ENCODE data around the gene BUB1.
"Not testable (repeated sequence)": the region's sequence is repeated elsewhere in the genome, so short reads cannot be mapped to it uniquely, and the experiment has no call there.

The BUB1 gene

DNA sequence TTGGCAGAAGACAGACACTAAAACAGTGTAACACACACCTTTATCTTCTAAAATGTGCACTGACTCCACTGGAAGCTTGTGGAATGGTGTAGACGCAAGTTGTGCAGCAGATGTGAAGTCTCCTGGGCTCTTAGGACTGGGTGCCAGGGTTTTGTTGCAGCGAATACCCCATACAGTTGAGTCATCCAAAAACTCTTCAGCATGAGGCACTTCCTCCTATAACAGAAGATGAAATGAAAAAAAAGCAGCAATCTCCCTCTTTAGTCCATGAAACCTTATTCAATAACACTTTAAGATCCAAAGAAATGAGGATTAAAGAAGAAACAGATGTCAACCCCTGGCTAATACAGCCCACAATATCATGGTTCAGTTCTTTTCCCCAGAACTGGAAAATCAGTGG lies 22.2 kb downstream of the BUB1 start:
- no peak for DNase-seq

DNA sequence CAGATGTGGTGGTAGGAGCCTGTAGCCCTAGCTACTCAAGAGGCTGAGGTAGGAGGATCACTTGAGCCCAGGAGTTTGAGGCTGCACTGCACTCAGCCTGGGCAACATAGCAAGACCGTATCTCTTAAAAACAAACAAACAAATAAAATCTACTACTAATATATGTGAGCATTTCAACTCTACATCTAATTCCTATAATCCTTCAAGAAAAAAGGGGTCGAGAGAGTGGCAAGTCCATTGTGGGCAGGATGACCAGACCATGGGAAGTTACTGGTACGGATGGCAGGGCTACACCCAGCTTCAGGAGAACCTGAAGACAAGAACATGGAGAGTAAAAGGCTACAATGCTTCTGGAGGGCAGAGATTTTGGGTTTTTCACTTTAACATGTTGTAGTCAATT lies 24.0 kb downstream of the BUB1 start:
- no peak for DNase-seq

DNA sequence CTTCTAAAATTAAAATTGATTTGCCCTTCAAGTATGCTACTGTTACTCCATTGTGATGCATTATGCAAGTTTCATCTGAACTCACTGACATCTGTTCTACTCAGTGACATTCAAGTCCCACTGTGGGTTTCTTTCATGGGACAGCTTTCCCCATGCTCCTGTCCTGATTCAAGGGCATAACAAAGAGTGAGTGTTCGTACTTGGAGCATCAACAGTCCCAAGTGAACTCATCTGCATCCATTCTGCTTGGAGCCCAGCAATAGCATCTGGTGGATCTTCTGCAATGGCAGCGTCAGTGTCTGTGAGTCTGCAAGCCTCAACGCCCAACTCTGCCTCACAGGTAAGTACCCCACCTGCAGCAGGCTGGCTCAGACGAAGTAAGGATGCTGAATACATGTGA lies 27.5 kb downstream of the BUB1 start:
- no peak for DNase-seq

DNA sequence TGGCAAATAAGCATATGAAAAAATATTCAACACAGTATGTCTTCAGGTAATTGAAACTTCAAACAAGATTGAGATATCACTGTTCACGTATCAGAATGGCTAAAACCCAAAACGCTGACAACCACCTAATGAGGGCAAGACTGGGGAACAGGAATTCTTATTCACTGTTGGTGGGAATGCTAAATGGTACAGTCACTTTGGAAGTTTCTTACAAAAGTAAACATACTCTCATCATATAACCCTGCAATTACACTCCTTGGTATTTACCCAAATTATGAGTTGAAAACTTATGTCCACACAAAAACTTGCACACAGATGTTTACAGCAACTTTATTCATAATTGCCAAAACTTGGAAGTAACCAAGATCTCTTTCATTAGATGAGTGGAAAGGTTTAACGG lies 30.1 kb downstream of the BUB1 start:
- DNase-seq = no peak

DNA sequence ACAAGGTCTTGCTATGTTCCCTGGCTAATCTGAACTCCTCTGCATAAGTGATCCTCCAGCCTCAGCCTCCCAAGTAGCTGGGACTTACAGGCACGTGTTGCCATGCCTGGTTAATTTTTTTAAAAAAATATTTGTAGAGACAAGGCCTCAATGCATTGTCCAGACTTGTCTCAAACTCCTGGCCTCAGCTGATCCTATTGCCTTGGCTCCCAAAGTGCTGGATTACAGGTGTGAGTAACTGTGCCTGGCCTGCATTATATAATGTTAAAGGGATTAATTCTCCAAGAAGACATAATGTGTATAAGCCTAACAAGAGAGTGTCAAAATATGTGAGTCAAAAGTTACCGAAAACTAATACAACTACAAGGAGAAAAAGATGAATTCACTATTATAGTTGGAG lies 32.2 kb downstream of the BUB1 start:
- DNase-seq = no peak

DNA sequence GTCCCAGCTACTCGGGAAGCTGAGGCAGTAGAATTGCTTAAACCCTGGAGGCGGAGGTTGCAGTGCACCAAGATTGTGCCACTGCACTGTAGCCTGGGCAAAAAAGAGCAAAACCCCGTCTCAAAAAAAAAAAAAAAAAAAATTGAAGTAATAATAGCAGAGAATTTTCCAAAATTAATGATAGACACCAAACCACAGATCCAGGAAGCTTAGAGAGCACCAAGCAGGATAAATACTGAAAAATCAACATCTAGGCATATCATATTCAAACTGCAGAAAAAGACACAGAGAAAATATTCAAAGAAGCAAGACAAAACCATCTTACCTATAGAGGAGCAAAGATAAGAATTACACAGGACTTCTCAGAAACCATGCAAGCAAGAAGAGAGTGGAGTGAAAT lies 33.5 kb downstream of the BUB1 start:
- no peak for DNase-seq

DNA sequence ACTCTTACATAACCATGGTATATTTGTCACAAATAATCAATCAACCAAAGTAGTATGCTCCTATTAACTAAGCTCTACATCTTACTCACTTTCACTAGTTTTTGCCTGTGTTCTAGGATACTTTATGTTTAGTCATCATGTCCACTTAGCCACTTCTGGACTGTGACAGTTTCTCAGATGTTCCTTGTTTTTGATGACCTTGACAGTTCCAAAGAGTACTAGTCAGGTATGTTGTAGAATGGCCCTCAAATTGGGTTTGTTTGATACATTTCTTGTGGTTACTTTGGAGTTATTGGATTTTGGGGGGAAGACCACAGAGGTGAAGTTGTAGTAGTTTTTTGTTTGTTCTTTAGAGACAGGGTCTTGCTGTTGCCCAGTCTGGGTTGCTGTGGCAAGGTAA lies 35.5 kb downstream of the BUB1 start:
- no peak for DNase-seq

DNA sequence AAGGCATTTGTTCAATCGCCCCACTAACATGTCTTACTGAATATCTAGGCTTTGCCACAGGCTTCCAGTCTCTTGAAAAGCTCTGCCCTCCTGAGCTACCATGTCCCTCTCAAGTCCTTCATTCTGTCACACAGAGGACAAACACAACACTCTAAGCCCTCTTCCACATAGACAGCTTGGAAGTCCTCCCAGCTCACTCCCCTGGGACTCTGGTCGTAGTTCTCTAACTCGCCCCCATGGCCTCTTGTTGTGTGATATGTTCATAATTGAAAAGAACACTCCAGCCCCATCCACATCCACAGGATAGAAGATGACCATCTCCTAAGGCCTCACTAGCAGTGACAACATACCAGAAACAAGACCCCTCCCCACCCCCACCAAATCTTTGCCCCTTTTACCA lies 37.9 kb downstream of the BUB1 start:
- DNase-seq = no peak

DNA sequence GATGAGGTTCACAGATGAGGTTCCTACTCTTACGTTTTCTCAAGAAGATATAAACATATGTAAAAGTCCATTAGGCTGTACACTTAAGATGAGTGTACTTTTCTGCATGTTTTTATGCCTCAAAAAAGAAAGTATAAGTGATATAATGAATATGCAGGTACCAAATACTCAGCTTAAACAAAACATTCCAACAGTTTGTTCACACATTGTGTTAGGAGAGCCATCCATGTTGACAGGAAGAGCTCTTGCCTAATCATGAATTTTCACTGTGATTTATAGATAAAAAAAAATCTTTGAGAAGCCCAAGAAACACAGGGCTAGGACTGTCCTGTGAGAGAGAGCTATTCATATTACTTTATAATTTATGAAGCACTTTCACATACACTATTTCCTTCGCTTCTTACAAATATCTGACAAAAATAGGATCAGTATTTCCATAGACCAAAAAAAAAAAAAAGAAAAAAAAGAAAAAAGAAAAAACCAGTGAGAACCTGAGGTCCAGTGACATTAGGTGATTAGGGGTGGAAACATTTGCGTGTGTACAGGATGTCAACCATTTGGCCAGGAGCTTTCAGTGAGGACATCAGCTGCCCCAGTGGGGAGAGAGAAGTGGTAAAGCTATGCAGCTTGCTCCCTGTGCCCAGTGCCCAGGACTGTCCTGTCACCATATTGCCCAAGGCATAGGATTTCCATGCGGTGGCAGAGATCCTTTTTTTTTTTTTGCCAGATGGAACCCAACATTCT lies 38.7 kb downstream of the BUB1 start:
- DNase-seq = no peak

DNA sequence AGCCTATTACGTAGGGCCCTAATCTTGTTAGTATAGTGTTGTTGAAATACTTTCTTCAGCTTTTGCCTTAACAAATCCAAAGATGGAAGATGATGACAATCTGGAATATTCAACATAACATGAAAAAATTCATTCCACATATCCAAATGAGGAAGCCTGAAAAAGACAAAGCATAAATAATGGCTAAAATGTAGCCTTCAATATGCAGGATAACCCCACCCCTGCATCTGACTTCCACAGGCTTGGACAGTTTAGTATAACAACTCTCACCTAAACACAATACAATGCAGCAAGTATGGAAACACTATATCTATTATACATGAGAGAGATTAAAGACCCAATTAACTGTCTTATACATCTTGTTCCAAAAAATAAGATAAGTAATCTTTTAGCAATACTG lies 39.9 kb downstream of the BUB1 start:
- no peak for DNase-seq

DNA sequence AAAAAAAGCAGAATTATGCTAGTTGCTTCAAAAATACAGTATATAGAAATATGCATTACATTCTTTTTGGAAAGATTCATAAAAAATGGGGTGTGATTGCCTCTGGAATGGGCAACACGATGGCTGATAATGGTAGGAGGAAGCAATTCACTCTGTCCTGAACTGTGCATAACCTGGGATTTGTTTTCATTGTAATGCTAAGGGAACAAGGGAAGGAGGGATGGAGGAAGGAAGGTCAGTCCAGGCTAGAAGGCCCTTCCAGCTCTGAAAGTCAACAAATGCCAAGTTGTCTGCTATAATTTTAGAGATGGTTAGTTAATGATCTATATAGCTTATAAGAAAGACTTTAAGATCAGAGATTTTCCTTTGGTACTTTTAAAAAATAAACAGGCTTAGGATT lies 40.8 kb downstream of the BUB1 start:
- DNase-seq = no peak

DNA sequence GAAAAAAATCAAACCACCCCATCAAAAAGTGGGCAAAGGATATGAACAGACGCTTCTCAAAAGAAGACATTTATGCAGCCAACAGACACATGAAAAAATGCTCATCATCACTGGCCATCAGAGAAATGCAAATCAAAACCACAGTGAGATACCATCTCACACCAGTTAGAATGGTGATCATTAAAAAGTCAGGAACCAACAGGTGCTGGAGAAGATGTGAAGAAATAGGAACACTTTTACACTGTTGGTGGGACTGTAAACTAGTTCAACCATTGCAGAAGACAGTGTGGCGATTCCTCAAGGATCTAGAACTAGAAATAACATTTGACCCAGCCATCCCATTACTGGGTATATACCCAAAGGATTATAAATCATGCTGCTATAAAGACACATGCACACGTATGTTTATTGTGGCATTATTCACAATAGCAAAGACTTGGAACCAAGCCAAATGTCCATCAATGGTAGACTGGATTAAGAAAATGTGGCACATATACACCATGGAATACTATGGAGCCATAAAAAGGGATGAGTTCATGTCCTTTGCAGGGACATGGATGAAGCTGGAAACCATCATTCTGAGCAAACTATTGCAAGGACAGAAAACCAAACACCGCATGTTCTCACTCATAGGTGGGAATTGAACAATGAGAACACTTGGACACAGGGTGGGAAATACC lies 41.8 kb downstream of the BUB1 start:
- DNase-seq = not testable (repeated sequence)

DNA sequence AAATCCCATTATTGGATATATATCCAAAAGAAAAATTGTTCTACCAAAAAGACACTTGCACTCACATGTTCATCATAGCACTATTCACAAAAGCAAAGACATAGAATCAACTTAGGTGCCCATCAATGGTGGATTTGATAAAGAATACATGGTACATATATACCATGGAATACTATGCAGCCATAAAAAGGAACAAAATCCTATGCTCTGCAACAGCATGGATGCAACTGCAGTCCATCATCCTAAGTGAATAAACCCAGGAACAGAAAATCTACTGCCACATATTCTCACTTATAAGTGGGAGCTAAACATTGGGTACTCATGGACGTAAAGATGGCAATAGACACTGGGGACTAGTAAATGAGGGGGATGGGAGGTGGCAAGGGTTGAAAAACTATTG lies 50.5 kb downstream of the BUB1 start:
- DNase-seq = not testable (repeated sequence)

DNA sequence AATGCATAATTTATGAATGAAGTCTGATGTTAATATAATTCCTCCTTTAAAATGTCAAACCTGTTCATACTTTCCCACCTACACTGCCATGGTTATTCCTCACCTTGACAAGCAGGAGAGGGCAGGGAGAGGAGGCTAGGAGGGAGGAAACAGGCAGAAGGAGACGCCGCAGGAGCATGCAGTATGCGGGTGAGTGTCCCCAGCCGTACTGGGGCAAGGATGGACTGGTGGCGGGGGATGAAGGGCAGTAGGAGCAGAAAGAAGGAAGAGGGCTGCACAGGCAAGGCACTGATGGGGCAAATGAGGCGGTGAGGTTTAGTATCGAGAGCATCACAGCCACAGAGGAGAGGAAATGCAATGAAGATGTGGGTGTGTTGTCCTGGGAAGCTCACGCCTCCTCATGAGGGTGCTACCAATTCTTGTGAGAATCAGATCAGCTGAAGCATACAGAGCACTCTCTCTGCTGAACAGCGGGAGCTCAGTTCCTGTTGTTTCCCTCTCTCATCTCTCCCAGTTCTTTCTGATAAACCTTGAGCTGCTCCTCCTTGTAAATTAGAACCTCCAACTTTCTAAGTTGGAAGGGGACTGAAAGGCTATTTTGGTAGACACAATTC lies 58.4 kb downstream of the BUB1 start:
- not testable (repeated sequence) for DNase-seq

DNA sequence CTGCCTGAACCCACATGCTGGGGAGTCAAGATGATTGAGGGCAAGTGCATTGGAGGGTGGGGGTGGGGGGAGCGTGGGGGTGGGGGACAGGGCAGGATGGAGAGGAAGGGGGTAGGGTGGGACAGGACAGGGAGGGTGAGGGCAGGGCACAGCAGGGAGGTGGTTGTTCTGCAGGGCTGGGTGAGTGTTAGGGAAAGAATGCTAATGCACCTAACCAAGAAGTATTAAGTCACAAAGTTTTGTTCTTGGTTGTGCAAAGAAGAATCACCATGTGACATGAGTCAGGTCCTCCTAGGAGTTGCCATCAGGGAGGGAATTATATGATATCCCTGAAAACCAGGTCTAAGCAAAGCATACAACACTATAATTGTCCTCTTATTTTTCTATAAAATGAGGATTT lies 63.9 kb downstream of the BUB1 start:
- not testable (repeated sequence) for DNase-seq

DNA sequence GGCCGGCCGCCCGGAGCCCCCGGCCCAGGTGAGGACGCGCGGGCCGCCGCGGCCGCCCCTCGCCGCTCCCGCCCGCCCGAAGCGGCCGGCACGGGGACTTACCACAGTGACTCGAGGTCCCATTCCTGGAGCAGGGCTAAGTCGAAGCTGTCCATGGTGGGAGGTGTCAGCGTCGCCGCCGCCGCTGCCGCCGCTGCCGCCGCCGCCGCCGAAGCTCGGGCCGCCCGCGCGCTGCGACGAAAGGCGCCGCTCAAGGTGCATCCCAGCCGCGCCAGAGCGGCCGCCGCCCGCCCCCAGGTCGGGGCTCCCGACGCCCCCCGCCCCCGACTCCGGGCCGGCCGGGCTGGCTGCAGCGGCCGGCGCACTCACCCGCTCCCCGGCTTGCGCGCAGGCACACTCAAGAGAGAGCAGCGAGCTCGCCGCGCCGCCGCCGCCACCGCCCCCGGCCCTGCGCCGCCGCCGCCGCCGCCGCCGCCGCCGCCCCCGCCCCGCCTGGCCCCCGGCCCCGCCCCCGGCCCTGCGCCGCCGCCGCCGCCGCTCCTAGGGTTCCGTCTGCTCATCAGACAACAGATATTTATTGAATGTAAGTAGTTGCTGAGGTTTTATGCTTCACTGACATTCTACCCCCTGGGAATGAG lies 67.1 kb downstream of the BUB1 start:
- peak in 1 of 2 donors; percentile 17 for DNase-seq

DNA sequence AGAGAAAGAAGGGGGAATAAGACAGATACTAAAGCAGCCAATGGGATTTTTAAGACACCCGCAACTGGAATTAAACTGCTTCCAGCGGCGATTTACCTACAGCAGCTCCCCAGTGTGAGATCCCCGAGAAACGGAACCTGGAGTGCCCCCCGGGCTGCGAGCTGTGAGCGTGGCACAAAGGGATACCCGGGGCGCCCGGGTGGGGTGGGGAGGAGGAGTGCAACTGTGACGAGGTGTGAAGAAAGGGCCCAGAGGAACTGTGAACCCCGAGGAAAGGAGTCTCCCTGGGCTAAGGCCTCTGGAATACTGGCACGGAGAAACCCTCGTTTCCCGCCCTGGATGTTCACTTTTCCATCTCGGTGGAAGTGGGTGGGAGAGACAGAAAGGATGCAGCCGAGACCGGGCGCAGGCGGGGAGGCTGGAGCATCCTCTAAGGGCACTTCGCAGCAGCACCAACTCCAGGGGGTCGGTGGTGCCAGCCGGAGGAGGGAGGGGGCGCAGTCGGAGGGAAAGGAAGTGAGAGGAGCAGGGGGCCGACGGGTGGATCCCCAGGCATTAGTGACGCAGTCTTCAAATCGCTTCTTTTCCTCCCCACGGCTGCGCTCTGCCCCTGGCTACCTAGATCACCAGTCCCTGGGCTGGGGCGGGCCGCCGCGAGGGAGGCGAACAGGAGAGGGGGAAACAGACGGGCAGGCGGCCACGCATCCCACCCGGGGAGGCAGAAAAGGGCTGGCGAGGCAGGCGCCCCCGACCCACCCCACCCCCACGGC lies 67.8 kb downstream of the BUB1 start:
- not testable (repeated sequence) for DNase-seq

DNA sequence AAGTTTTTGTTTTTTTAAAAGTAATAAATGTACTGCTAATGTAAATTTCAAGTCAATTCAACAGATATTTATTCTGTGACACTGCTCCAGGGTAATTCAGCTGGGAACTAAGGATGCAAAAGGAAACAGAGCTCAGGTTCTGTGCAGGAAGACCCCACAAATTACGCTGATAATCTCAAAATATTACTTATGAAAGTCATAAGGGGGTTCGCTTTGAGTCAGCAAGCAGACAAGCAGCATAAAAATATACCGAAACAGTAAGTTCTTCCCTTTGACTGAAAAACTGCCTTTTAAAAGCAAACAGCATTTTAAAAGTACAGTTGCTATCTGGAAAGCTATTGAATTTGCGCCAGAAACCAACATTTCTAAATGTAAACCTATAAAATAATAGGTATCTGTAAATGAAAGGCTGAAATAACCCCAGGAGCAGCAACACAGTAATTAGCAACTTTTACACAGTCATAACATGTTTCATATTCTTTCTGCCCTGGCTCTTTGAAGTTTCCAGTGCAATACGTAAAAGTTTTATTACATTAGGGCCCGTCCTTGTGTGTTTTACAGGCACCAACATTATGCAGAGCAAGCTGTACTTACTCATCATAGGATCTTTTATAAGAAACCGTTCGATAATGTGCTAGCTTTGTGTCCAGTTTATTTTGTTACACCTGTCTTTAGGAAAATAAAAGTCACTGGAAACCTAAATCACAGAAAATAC lies 68.9 kb downstream of the BUB1 start:
- DNase-seq = not testable (repeated sequence)

DNA sequence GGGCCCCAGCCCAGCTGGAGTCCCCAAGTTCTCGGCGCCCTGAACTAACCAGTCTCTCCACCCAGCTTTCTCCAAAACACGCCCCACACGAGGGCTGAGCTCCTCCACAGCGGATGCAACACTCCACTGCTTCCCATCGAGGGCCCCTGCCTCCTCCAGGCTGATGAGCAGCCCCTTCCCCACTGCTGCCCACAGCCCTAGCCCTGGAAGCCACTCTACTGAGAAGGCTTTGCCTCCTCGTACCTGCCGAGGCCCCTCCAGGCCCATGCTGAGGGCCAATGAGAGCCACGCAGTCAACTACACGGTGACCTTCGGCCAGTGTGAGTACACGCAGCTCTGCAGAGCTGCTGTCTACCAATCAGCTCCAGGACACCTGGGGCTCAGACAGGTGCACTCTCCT lies 72.8 kb downstream of the BUB1 start:
- DNase-seq = not testable (repeated sequence)

DNA sequence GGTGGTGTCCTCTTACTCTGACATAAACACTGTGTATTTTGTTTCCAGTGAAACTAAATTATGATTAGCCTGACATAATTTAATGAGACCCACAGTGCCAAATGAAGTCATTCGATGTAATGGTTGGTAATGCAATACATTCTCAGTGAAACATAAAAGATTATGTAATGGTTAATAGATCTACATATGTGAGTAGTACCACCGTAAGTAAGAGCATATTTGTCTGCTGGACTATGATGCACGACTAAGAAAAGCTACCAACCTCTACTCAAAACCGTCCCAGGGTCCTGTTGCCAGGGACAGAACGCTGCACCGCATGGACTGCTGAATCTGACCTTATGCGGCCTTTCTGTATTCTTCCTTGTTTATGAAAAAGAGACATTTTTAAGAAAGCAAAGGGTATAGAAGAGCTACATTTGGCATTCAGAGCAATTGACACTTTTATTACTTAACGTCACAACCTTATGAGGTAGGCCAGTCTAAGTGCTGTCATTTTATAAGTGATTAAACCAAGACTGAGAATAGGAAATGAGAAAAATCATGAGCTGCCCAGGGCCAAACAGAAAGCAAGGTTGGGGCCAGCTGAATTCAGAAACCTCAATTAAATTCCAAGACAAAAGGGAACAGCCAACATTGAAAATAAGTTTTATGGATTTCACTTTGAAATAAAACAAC lies 73.8 kb downstream of the BUB1 start:
- not testable (repeated sequence) for DNase-seq

DNA sequence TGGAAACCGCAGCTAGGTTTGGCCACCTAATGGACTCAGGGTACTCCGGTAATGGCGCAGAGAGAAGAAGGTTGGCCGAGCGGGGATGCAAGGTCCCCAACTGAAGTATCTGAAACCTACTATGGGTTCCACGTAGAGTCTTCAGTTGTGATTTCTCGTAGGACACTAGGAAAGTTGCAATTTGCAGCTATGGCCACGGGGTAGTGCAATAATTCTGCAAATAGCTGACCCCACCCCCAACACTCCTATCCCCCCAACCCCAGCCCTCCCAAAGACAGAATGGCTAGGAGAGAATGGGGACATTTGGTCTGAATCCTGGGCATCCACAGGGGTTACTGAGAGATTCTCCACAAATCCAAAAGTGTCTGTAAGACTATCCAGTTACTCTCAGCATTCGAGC lies 75.7 kb downstream of the BUB1 start:
- not testable (repeated sequence) for DNase-seq

DNA sequence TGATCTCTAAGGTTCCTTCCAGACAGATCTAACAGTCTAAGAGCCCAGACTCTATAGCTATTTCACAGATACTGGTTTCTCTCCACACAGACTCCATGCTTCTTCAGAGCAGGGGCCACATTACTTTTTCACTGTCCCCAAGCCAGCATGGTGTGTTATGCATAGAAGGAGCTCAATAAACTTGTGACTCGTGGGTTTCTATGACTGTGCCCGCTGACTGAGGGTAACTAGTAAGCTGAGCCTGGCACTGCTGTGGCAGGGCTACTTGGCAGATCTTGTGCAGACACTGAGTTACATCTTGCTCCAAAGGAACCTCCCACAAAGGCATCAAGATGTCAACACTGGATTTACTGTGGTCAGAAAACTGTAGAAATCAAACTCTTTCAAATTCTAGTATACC lies 85.9 kb downstream of the BUB1 start:
- not testable (repeated sequence) for DNase-seq
